Stomach (tissue), 4 donors: Measurements from ENCODE around the gene CTNNA3.

ENCODE experiments used
- CTCF ChIP-seq, 7 experiments: fragments of 450-650 bp in 4 of 7; fragments of 200-600 bp in 3 of 7; sonication (generic) in 3 of 7; IDR thresholded peaks; one replicate each; pipeline ENCODE4 v1.5.1; 2016 to 2019; ENCODE audit warnings: antibody characterized with exemption in 7 of 7, control low read depth in 2 of 7, mild to moderate bottlenecking in 1 of 7
- POLR2AphosphoS5 ChIP-seq, 3 donors: sonication (generic); formaldehyde crosslinking; IDR thresholded peaks; one replicate each; pipeline ENCODE4 v1.6.1; 2016; ENCODE audit warnings: antibody characterized with exemption in 3 of 3

DNA sequence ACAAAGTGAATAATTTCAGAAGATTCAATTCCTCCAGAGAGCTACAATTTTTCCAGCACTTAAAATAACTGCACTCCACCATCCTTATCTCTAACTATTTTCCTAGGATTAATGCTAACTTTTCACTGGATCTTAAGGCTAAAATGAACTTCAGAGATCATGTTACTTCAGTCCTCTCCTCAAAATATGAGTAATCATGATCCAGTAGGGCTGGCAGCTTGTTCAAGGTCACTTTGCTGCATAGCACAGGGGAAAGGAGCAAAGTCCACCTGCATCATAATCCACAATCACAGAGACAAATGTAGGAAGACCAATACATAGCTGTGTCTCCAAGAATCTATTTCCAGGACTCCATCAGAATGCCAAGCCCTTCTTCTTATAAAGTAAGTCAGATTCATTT lies 619.9 kb downstream of the CTNNA3 start:
- TF ChIP-seq CTCF (IDR thresholded peaks at IDR 0.05) (no peak), POLR2AphosphoS5 (IDR thresholded peaks at IDR 0.05) (no peak)
